Effector memory CD4-positive, alpha-beta T cell (primary cell): ENCODE measurements around the gene SH2B2.

Source experiments
- DNase-seq, 3 donors: peaks; one replicate each; pipeline ENCODE4 v3.0.0-alpha.2; 2020
- H3K27ac ChIP-seq: 2 replicates; pipeline ENCODE4 v1.7.0; 2013; ENCODE audit warnings: mild to moderate bottlenecking, low read length, moderate library complexity; ENCODE audit not compliant: insufficient read depth, poor library complexity, severe bottlenecking
- H3K27me3 ChIP-seq: replicated peaks from 2 replicates; pipeline ENCODE4 v1.7.0; 2013; ENCODE audit warnings: mild to moderate bottlenecking, low read length; ENCODE audit not compliant: insufficient read depth, control insufficient read depth, poor library complexity, severe bottlenecking
- H3K36me3 ChIP-seq: 2 replicates; pipeline ENCODE4 v1.7.0; 2013; ENCODE audit warnings: mild to moderate bottlenecking, low read length, moderate library complexity; ENCODE audit not compliant: control insufficient read depth, insufficient read depth
- H3K4me1 ChIP-seq: 2 replicates; pipeline ENCODE4 v1.7.0; 2013; ENCODE audit warnings: low read length, mild to moderate bottlenecking; ENCODE audit not compliant: control insufficient read depth, insufficient read depth, poor library complexity, severe bottlenecking
- H3K4me3 ChIP-seq: 2 replicates; pipeline ENCODE4 v1.7.0; 2013; ENCODE audit warnings: low read length, low read depth, mild to moderate bottlenecking; ENCODE audit not compliant: insufficient read depth, poor library complexity, severe bottlenecking
- H3K9me3 ChIP-seq: 2 replicates; pipeline ENCODE4 v1.7.0; 2013; ENCODE audit warnings: mild to moderate bottlenecking, low read length, moderate library complexity; ENCODE audit not compliant: control insufficient read depth

Gene SH2B2

GRCh38 chr7:102264367-102264891 lies 22.2 kb upstream of the SH2B2 start:
- no peaks in the 10 kb centered on the region for H3K4me1 ChIP-seq
- no peaks in the 10 kb centered on the region for H3K36me3 ChIP-seq
- H3K27me3 ChIP-seq: no peaks in the 10 kb centered on the region
- DNase-seq: no peak
- no peaks in the 10 kb centered on the region for H3K9me3 ChIP-seq
- no peak overlapping the region for H3K4me3 ChIP-seq
- no peak overlapping the region for H3K27ac ChIP-seq

- Histone ChIP-seq H3K4me1 (no peaks in the 10 kb centered on the region), H3K4me3 (no peak overlapping the region), H3K27ac (no peak overlapping the region), H3K27me3 (no peaks in the 10 kb centered on the region), H3K36me3 (no peaks in the 10 kb centered on the region), H3K9me3 (no peaks in the 10 kb centered on the region)
- DNase-seq: no peak
Observed at GRCh38 chr7:102266541-102266940, 20.1 kb upstream of the SH2B2 start.

GRCh38 chr7:102268635-102269034 lies 18.0 kb upstream of the SH2B2 start:
- H3K27ac ChIP-seq: no peak overlapping the region

GRCh38 chr7:102270178-102270887 lies 16.3 kb upstream of the SH2B2 start:
- no peaks in the 10 kb centered on the region for H3K27me3 ChIP-seq
- no peak for DNase-seq

More at GRCh38 chr7:102268635-102269034, 18.0 kb upstream of the SH2B2 start:
- no peaks in the 10 kb centered on the region for H3K9me3 ChIP-seq
- no peaks in the 10 kb centered on the region for H3K27me3 ChIP-seq
- DNase-seq: no peak
- H3K4me3 ChIP-seq: no peak overlapping the region
- H3K4me1 ChIP-seq: no peaks in the 10 kb centered on the region
- no peaks in the 10 kb centered on the region for H3K36me3 ChIP-seq

GRCh38 chr7:102271158-102271798 lies 15.4 kb upstream of the SH2B2 start:
- no peaks in the 10 kb centered on the region for H3K36me3 ChIP-seq

More at GRCh38 chr7:102270178-102270887, 16.3 kb upstream of the SH2B2 start:
- Histone ChIP-seq H3K36me3 (no peaks in the 10 kb centered on the region), H3K4me3 (no peak overlapping the region), H3K27ac (no peak overlapping the region), H3K9me3 (no peaks in the 10 kb centered on the region), H3K4me1 (no peaks in the 10 kb centered on the region)

GRCh38 chr7:102272075-102272916 lies 14.4 kb upstream of the SH2B2 start:
- H3K27me3 ChIP-seq: no peaks in the 10 kb centered on the region
- no peak overlapping the region for H3K27ac ChIP-seq
- peak; percentile 42 to 67 (median 55) for DNase-seq

More at GRCh38 chr7:102271158-102271798, 15.4 kb upstream of the SH2B2 start:
- no peaks in the 10 kb centered on the region for H3K4me1 ChIP-seq
- H3K4me3 ChIP-seq: no peak overlapping the region
- no peak overlapping the region for H3K27ac ChIP-seq
- H3K27me3 ChIP-seq: no peaks in the 10 kb centered on the region
- DNase-seq: no peak
- no peaks in the 10 kb centered on the region for H3K9me3 ChIP-seq

GRCh38 chr7:102272917-102273748 lies 13.5 kb upstream of the SH2B2 start:
- DNase-seq: no peak
- no peaks in the 10 kb centered on the region for H3K4me1 ChIP-seq
- no peak overlapping the region for H3K27ac ChIP-seq
- no peaks in the 10 kb centered on the region for H3K9me3 ChIP-seq
- H3K27me3 ChIP-seq: no peaks in the 10 kb centered on the region
- no peaks in the 10 kb centered on the region for H3K36me3 ChIP-seq
- no peak overlapping the region for H3K4me3 ChIP-seq

More at GRCh38 chr7:102272075-102272916, 14.4 kb upstream of the SH2B2 start:
- H3K36me3 ChIP-seq: no peaks in the 10 kb centered on the region
- H3K9me3 ChIP-seq: no peaks in the 10 kb centered on the region
- H3K4me3 ChIP-seq: no peak overlapping the region
- H3K4me1 ChIP-seq: no peaks in the 10 kb centered on the region

GRCh38 chr7:102273749-102274712 lies 12.6 kb upstream of the SH2B2 start:
- H3K27ac ChIP-seq: no peak overlapping the region
- DNase-seq: no peak

More at GRCh38 chr7:102273749-102274712, 12.6 kb upstream of the SH2B2 start:
- no peaks in the 10 kb centered on the region for H3K9me3 ChIP-seq
- no peaks in the 10 kb centered on the region for H3K27me3 ChIP-seq
- H3K4me1 ChIP-seq: no peaks in the 10 kb centered on the region
- no peak overlapping the region for H3K4me3 ChIP-seq
- no peaks in the 10 kb centered on the region for H3K36me3 ChIP-seq
